Duodenal mucosa (tissue), 2 donors: Measurements from ENCODE around the gene ZSCAN5C.

ENCODE experiments used
- H3K27ac ChIP-seq: one replicate; pipeline ENCODE4 v1.7.0; 2013; ENCODE audit warnings: low read depth, low read length
- H3K27me3 ChIP-seq, 2 donors: one replicate each; pipeline ENCODE4 v1.7.0; 2013; ENCODE audit warnings: low read length in 2 of 2, control low read depth in 1 of 2; ENCODE audit not compliant: insufficient read depth in 2 of 2, control insufficient read depth in 1 of 2
- H3K36me3 ChIP-seq, 2 donors: one replicate each; pipeline ENCODE4 v1.7.0; 2013; ENCODE audit warnings: low read length in 2 of 2, control low read depth in 1 of 2; ENCODE audit not compliant: insufficient read depth in 2 of 2, control insufficient read depth in 1 of 2
- H3K4me1 ChIP-seq, 2 donors: one replicate each; pipeline ENCODE4 v1.7.0; 2013; ENCODE audit warnings: low read length in 2 of 2, control low read depth in 1 of 2; ENCODE audit not compliant: insufficient read depth in 2 of 2, control insufficient read depth in 1 of 2
- H3K4me3 ChIP-seq, 2 donors: one replicate each; pipeline ENCODE4 v1.7.0; 2013; ENCODE audit warnings: low read length in 2 of 2, low read depth in 1 of 2
- H3K9ac ChIP-seq, 2 donors: one replicate each; pipeline ENCODE4 v1.7.0; 2013; ENCODE audit warnings: low read length in 2 of 2, low read depth in 1 of 2
- H3K9me3 ChIP-seq, 2 donors: one replicate each; pipeline ENCODE4 v1.7.0; 2013; ENCODE audit warnings: low read length in 2 of 2, control low read depth in 1 of 2; ENCODE audit not compliant: control insufficient read depth in 1 of 2

The ZSCAN5C gene

DNA sequence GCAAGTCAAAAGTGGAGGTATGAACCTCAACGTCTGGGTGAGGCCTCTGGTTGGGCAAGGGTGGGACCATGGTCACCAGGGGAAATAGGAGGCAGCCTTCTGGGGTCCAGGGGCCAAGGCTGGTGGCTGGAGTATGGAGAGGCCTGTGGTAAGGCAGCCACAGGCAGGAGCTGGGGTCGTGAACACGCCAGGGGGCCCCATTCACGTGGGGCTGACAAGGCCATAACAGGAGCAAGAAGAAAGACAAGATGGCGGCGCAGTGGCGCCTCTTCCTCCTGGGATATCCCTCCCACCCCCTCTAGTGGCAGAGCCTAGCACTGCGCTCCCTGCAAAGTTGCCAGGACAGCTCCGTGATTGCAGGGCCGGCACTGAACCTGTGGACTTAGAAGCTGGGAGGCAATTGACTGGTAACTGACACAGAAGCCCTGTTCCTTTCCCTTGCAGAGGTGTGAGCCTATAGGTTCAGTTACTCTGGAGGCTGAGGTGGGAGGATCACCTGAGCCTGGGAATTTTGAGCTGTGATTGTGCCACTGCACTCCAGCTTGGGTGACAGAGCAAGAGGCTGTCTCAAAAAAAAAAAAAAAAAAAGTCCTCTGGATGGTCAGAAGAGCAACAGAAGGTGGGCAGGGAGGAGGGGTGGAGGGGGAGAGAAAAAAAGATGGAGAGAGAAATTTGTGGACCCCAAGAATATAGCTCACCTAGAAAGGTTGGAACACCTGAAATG, 50.8 kb downstream of the ZSCAN5C start:
- Histone ChIP-seq H3K9ac (no peak overlapping the region), H3K4me3 (no peak overlapping the region), H3K27me3 (no peaks in the 10 kb centered on the region), H3K9me3 (peaks cover 0 to 3% of the 10 kb centered on the region in 2 donors), H3K4me1 (no peaks in the 10 kb centered on the region), H3K36me3 (no peaks in the 10 kb centered on the region), H3K27ac (no peak overlapping the region)

DNA sequence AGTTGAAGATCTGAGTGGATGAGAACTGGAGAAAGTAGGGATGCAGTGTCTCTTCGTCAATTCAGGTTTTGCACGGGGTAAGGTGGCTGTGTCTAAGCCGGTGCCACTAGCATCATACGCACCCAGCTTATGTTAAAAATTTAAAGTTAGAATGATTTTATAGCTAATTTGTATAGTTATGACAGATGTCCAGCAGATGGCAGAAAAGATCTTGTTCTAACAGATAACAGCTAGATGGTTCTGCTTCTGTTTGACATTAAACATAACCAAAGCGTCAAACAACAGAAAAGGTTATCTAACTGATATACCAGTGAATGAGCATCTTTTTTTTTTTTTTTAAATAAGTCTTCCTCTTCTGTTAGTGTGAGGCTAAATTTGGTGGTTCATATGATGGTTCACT, 51.7 kb downstream of the ZSCAN5C start:
- Histone ChIP-seq H3K36me3 (no peaks in the 10 kb centered on the region), H3K4me3 (no peak overlapping the region), H3K27ac (no peak overlapping the region), H3K4me1 (no peaks in the 10 kb centered on the region), H3K9me3 (peaks cover 0 to 3% of the 10 kb centered on the region in 2 donors), H3K27me3 (no peaks in the 10 kb centered on the region), H3K9ac (no peak overlapping the region)

DNA sequence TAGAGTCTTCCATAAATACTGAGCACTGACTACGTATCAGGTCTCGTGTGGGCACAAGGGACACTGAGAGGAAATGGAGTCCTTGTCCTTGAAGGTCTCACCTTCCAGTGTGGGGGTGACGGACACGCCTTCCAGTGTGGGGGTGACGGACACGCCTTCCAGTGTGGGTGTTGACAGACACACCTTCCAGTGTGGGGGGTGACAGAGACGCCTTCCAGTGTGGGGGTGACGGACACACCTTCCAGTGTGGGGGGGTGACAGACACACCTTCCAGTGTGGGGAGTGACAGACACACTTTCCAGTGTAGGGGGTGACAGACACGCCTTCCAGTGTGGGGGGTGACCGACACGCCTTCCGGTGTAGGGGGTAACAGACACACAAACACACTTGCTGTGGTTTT, 56.2 kb downstream of the ZSCAN5C start:
- Histone ChIP-seq H3K27ac (no peak overlapping the region), H3K4me1 (no peaks in the 10 kb centered on the region), H3K9ac (no peak overlapping the region), H3K36me3 (peaks cover 0 to 4% of the 10 kb centered on the region in 2 donors), H3K27me3 (no peaks in the 10 kb centered on the region), H3K9me3 (no peaks in the 10 kb centered on the region), H3K4me3 (no peak overlapping the region)
